ENCODE data around the gene CES4A.
"Not testable (repeated sequence)": the region's sequence is repeated elsewhere in the genome, so short reads cannot be mapped to it uniquely, and the experiment has no call there.

CES4A gene

DNA sequence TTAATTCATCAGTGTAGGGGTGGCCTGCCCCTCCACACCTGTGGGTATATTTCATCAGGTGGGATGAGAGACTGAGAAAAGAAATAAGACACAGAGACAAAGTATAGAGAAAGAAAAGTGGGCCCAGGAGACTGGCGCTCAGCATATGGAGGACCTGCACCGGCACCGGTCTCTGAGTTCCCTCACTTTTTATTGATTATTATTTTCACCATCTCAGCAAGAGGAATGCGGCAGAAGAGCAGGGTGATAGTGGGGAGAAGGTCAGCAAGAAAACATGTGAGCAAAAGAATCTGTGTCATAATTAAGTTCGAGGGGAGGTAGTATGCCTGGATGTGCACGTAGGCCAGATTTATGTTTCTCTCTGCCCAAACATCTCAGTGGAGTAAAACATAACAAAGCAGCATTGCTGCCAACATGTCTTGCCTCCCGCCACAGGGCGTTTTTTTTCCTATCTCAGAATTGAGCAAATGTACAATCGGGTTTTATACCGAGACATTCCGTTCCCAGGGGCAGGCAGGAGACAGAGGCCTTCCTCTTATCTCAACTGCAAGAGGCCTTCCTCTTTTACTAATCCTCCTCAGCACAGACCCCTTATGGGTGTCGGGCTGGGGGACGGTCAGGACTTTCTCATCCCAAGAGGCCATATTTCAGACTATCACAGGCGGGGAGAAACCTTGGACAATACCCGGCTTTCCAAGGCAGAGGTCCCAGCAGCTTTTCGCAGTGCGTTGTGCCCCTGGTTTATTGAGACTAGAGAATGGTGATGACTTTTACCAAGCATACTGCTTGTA lies 32.8 kb upstream of the CES4A start:
- H3K4me3 ChIP-seq, H3K27ac ChIP-seq: not testable (repeated sequence)

DNA sequence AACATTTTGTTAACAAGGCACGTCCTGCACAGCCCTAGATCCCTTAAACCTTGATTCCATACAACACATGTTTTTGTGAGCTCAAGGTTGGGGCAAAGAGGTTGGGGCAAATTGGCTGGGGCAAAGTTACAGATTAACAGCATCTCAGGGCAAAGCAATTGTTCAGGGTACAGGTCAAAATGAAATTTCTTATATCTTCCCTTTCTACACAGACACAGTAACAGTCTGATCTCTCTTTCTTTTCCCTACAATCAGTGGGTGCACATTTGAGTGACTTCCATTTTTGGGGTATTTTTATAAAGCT lies 32.3 kb upstream of the CES4A start:
- not testable (repeated sequence) for H3K27ac ChIP-seq, H3K4me3 ChIP-seq

DNA sequence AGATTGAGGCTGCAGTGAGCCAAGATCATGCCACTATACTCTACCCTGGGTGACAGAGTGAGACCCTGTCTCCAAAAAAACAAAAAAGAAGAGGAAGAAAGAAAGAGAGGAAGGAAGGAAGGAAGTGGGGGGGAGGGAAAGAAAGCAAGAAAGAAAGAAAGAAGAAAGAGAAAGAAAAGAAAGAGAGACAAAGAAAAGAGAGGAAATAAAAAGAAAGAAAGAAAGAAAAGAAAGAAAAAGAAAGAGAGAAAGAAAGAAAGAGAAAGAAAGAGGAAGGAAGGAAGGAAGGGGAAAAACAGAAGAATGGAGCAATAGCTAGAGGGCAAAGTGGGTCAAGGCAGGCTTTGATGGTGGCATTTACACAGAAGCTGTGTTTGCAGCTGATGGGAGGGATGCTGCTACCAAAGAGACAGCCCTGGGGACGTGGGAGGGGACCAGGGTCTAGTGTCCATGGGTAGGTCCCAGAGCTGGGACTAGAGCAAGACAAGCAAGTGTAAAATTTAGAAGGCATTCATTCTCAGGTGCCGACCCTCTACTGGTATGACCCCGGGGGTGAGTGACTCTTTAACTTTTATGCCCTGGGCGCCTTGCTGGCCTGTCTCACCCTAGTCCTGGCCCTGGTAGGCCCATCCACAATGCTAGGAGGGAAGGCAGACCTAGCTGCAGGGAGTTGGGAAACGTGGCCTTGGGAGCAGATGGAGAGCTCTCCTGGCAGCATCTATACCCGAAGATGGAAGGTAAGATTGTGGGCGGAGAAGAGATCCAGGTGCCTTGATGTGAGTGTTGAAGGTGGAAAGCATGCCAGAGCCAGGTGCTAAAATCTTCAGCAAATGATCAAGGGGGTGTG lies 29.3 kb upstream of the CES4A start:
- H3K27ac ChIP-seq, result peak overlapping the region in 1 of 21 experiments; percentile 10
- no peak overlapping the region for H3K4me3 ChIP-seq

DNA sequence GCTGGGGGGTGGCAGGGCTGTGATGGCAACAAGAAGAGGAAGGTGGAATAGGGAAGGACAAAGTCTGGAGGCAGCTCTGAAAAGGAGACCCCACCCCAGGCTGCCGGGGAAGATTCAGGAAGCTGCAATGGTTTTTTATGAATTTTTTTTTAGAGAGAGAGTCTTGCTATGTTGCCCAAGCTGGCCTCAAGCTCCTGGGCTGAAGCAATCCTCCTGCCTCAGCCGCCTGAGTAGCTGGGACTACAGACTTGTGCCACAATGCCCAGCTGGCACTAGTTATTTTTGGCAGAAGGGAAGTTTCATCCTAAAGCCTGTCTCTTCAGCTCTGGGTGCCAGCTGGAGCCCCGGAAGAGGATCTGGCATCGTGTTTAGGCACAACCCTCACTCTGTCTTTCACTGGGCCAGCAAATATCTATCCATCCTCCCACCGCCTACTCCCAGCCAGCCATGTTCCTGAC lies 28.7 kb upstream of the CES4A start:
- peak overlapping the region in 1 of 21 experiments; percentile 13 for H3K27ac ChIP-seq
- no peak overlapping the region for H3K4me3 ChIP-seq

DNA sequence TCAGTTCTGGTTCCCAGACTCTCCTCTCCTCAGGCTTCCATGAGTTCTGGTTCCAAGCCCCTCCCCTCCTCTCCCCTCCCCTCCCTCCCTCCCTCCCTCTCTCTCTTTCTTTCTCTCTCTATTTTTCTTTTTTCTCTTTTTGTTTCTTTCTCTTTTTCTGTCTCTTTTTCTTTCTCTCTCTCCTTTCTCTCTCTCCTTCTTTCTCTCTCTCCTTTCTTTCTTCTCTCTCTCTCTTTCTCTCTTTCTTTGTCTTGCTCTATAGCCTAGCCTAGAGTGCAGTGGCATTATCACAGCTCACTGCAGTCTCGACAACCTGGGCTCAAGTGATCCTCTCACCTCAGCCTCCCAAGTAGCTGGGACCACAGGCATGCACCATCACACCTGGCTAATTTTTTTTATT lies 28.1 kb upstream of the CES4A start:
- peak overlapping the region in 2 of 21 experiments; percentile 7 to 13 for H3K27ac ChIP-seq
- H3K4me3 ChIP-seq, result no peak overlapping the region

DNA sequence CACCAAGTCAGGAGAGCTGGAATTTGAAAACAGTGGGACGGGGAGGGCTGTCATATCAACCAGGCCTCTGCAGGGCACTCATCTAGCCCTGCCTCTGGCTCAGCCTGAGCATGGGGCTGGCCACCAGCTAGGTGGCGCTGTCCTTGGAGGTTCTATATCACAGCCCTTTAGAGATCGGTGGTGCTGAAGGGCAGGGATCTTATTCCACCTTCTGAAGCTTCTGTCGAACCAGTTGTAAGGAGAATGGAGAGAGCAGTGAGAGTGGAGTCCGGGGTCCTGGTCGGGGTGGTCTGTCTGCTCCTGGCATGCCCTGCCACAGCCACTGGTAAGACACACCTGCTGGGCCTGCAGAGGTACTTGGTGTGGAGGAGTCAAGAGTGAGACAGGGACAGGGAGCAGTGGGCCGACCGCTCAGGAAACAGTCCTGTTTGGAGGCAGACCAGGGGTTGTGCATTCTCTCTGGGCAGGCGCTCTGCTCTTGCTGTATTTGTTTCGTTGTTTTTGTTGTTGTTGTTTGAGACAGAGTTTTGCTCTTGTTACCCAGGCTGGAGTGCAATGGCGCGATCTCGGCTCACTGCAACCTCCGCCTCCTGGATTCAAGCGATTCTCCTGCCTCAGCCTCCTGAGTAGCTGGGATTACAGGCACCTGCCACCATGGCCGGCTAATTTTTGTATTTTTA lies 27.2 kb upstream of the CES4A start, which contains the start of gene CES3:
Gene CES3, plus strand, starts transcription at position 202 of the 680 bp plus-strand sequence. Its CDS starts 42 bp downstream, at position 244.
- peak within 1 kb of the TSS in 7 of 21 experiments; percentile 13 to 44 (median 31) for H3K27ac ChIP-seq
- H3K4me3 ChIP-seq, result no peak within 1 kb of the TSS

DNA sequence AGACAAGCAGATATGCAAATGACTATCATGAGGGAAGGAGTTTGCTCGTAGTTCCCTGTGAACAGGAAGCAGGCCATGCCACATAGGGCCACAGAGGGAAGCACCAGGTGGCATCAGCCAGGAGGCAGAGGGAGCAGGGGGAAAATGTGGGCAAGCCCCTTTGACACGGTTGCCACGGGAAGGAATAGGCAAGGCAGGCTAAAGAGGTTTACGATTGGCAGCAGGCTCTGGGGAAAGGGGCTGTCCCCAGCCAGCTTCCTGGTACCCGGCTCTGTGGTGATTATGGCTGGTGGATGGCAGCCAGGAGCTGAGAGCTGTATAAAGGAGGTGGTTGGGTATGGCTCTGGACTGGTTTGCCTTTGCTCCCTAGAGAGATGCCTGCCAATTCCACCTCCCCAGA lies 26.5 kb upstream of the CES4A start:
- H3K4me3 ChIP-seq, result no peak overlapping the region
- H3K27ac ChIP-seq, result peak overlapping the region in 5 of 21 experiments; percentile 17 to 44 (median 34)

DNA sequence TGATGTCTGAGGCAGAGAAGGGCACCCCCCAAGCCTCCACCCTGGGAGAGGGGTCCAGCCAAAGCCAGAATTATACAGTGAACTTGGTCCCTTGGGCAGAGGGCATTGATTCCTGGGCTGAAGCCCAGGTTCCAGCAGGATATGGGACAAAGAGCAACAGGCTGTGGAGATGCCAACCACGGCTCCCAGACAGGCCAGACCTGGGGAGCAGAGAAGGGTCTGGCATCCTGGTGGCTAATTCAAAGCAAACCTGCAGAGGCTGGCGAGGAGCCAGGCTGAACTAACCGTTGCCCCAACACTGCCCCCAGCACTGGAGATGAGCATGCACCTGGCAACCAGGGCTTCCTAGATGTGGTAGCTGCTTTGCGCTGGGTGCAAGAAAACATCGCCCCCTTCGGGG lies 24.3 kb upstream of the CES4A start:
- Histone ChIP-seq H3K4me3 (no peak overlapping the region), H3K27ac (no peak overlapping the region)

DNA sequence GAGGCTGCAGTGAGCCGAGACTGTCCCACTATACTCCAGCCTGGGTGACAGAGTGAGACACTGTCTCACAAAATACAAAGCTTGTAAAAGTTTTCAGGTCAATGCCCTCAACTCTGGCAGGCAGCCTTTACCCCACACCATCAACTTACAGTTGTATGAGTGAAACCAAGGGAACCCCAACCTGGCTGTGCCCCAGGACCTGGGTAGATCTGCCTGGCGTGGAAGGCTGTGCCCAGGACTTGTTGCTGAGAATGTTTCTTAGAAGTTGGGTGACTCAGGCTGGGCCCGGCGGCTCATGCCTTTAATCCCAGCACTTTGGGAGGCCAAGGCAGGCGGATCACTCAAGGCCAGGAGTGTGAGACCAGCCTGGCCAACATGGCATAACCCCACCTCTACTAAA lies 19.5 kb upstream of the CES4A start:
- no peak overlapping the region for H3K27ac ChIP-seq

DNA sequence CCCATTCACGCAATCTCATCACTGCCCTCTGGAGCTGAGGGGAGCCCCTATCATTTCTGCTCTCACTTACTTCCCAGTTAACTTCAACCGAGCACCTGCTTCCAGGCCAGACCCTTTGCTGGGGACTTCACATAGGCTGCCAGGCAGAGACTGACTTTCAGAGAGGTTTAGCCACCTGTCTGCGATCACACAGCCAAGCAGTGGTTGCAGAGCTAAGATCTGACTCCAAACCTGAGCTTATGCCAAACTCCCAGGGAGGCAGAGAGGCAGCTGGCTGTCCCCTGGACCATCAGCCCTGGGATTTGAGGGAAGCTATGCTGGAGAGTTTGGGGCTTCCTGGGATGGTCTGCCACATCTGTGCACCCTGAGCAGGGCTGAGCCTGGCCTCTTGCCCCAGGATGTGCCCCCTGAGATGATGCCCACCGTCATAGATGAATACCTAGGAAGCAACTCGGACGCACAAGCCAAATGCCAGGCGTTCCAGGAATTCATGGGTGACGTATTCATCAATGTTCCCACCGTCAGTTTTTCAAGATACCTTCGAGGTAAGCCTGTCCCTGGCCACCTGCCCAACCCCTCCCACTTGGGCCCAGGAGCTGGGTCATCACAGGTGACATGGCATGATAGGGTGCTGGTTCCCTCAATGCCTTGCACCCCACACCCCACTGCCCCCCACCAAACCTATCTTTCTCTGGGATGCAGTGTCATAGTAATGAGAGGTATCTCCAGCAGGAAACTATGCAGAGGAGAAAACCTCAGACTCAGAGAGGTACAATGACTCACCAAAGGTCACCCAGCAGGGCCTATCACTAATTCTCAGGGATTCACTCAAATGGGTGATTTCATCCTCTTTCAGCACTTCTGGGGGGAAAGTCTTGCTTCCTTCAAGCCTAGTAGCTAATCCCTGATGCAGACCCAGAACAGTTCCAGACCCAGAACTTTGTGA lies 17.3 kb upstream of the CES4A start:
- Histone ChIP-seq H3K27ac (no peak overlapping the region), H3K4me3 (no peak overlapping the region)

More for the DNA sequence above, 19.5 kb upstream of the CES4A start:
- H3K4me3 ChIP-seq, result no peak overlapping the region

DNA sequence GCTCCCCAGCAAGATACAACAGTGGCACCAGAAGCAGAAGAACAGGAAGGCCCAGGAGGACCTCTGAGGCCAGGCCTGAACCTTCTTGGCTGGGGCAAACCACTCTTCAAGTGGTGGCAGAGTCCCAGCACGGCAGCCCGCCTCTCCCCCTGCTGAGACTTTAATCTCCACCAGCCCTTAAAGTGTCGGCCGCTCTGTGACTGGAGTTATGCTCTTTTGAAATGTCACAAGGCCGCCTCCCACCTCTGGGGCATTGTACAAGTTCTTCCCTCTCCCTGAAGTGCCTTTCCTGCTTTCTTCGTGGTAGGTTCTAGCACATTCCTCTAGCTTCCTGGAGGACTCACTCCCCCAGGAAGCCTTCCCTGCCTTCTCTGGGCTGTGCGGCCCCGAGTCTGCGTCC lies 15.4 kb upstream of the CES4A start:
- Histone ChIP-seq H3K27ac (no peak overlapping the region), H3K4me3 (no peak overlapping the region)

DNA sequence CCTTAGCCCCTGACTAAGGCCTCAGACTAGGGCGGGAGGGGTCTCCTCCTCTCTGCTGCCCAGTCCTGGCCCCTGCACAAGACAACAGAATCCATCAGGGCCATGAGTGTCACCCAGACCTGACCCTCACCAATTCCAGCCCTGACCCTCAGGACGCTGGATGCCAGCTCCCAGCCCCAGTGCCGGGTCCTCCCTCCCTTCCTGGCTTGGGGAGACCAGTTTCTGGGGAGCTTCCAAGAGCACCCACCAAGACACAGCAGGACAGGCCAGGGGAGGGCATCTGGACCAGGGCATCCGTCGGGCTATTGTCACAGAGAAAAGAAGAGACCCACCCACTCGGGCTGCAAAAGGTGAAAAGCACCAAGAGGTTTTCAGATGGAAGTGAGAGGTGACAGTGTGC lies 14.7 kb upstream of the CES4A start:
- H3K4me3 ChIP-seq, result no peak overlapping the region

DNA sequence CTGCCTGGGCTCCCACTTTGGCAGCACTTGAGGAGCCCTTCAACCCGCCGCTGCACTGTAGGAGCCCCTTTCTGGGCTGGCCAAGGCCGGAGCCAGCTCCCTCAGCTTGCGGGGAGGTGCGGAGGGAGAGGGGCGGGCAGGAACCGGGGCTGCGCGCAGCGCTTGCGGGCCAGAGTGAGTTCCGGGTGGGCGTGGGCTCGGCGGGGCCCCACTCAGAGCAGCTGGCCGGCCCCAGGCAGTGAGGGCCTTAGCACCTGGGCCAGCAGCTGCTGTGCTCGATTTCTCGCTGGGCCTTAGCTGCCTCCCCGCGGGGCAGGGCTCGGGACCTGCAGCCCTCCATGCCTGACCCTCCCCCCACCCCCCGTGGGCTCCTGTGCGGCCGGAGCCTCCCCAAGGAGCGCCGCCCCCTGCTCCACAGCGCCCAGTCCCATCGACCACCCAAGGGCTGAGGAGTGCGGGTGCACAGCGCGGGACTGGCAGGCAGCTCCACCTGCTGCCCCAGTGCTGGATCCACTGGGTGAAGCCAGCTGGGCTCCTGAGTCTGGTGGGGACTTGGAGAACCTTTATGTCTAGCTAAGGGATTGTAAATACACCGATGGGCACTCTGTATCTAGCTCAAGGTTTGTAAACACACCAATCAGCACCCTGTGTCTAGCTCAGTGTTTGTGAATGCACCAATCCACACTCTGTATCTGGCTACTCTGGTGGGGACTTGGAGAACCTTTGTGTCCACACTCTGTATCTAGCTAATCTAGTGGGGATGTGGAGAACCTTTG lies 14.0 kb upstream of the CES4A start:
- H3K27ac ChIP-seq, H3K4me3 ChIP-seq: not testable (repeated sequence)

More for the DNA sequence above, 14.7 kb upstream of the CES4A start:
- H3K27ac ChIP-seq, result no peak overlapping the region

DNA sequence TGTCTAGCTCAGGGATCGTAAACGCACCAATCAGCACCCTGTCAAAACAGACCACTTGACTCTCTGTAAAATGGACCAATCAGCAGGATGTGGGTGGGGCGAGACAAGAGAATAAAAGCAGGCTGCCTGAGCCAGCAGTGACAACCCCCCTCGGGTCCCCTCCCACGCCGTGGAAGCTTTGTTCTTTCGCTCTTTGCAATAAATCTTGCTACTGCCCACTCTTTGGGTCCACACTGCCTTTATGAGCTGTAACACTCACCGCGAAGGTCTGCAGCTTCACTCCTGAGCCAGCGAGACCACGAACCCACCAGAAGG lies 13.5 kb upstream of the CES4A start:
- not testable (repeated sequence) for H3K4me3 ChIP-seq, H3K27ac ChIP-seq

DNA sequence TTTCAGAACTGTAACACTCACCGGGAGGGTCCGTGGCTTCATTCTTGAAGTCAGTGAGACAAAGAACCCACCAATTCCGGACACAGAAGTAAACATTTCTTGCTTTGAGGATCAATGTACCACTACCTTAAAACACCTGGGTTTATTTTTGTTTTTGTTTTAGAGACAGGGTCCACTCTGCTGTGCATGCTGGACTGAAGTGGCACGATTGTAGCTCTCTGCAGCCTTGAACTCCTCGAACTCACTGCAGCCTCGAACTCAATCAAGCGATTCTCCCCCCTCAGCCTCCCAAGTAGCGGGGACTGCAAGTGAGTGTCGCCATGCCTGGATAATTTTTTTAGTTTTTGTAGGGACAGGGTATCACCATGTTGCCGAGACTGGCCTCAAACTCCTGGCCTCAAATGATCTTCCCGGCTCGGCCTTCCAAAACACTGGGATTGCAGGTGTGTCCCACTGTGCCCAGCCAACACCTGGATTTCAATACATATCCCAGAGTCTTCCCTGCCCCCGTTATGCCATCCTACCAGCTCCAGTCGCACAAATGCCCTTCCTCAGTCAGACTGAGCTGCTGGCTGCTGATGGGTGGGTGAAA lies 13.0 kb upstream of the CES4A start:
- H3K4me3 ChIP-seq, result no peak overlapping the region
- no peak overlapping the region for H3K27ac ChIP-seq

DNA sequence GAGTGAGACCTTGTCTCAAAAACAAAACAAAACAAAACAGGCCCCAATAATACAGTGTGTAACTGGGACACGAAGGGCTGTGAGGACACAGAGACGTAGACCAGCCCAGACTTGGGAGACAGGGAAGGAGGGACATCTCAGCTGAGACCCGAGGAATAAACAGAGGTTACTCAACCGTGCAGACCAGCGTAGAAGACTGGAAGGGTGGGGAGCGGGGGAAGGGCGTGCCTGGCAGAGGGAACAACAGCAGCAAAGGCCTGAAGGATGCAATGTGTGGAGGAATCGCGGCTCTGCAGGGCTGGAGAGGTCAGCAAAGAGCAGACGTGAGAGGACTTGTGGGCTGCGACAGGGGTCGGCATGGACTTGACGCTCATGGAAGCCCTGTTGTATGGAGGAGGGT lies 11.6 kb upstream of the CES4A start:
- Histone ChIP-seq H3K4me3 (no peak overlapping the region), H3K27ac (peak overlapping the region in 1 of 21 experiments; percentile 7)

DNA sequence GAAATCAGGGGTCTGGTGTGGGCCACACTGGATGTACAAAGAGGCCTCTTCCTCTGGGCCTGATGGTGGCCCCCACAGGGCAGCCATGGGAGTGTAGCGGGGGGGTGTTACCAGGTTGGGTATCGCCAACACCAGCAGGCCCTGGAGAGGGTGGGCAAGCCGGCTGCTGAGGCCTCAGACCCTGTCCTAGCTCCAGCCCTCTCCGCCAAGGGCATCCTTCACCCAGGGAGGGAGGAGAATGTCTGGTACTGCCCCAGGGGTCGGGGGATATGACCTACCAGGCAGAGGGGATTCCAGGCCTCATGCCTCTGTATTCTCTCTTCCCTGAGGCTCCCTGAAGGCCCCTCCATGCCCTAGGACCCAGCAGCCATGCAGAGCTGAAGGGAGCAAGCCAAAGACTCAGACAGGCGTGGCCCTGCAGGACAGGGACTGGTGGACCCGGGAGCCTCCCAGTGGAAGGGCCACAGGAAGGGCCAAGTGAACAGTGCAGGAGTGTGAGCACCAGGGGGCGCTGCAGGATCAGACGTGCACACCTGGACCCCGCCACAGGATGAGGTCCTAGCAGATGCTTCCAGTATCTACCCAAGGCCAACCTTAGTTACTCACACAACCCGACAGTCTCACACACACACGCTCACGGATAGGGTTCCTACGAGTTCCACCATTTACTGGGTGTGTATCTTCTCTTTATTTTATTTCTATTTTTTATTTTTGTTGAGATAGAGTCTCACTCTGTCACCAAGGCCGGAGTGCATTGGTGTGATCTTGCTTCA lies 10.9 kb upstream of the CES4A start:
- no peak overlapping the region for H3K27ac ChIP-seq
- H3K4me3 ChIP-seq, result no peak overlapping the region
